LNCAP (cell line): ENCODE results near the gene SCFD1.

Experiments used
- TF ChIP-seq, protein P1 (sequence below): fragments of 450-650 bp; IDR thresholded peaks from 2 replicates; pipeline ENCODE4 v1.5.1; 2017; ENCODE audit warnings: mild to moderate bottlenecking

SCFD1 gene

DNA sequence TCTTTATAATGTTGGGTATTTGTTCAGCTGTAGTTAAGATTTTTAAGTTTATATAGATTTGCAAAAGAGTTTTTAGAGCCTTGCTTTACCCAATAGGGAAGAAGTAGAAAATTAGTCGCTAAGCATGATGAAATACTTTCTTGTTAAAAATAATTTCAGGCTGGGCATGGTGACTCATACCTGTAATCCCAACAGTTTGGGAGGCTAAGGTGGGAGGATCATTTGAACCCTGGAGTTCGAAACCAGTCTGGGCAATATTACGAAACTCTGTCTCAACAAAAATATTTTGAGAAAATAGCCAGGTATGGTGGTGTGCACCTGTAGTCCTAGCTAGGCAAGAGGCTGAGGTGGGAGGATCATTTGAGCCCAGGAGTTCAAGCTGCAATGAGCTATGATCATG lies 18.7 kb upstream of the SCFD1 start:
- TF ChIP-seq, protein P1, sequence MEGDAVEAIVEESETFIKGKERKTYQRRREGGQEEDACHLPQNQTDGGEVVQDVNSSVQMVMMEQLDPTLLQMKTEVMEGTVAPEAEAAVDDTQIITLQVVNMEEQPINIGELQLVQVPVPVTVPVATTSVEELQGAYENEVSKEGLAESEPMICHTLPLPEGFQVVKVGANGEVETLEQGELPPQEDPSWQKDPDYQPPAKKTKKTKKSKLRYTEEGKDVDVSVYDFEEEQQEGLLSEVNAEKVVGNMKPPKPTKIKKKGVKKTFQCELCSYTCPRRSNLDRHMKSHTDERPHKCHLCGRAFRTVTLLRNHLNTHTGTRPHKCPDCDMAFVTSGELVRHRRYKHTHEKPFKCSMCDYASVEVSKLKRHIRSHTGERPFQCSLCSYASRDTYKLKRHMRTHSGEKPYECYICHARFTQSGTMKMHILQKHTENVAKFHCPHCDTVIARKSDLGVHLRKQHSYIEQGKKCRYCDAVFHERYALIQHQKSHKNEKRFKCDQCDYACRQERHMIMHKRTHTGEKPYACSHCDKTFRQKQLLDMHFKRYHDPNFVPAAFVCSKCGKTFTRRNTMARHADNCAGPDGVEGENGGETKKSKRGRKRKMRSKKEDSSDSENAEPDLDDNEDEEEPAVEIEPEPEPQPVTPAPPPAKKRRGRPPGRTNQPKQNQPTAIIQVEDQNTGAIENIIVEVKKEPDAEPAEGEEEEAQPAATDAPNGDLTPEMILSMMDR, result no peak

DNA sequence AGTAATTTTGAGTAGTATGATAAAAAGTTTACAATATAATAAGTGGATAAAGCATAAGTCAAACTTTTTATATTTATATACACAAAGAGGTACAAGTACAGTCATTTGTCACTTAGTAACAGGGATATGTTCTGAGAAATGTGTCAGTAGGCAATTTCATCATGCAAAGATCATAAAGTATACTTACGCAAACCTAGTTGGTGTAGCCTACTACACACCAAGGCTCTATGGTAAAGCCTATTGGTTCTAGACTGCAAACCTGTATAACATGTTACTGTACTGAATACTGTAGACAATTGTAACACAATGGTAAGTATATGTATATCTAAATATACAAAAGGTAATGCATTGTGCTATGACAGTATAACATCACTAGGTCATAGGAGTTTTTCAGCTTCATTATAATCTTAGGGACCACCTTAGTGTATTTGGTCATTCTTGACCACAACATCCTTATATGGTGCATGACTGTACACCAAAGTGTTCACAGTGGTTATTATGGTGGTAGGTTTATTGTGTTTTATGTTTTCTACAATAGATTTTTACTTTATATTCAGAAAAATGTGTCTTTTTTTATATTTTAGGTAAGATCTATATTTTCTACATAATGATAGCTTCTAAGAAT lies 14.9 kb upstream of the SCFD1 start:
- TF ChIP-seq, protein P1, result no peak

DNA sequence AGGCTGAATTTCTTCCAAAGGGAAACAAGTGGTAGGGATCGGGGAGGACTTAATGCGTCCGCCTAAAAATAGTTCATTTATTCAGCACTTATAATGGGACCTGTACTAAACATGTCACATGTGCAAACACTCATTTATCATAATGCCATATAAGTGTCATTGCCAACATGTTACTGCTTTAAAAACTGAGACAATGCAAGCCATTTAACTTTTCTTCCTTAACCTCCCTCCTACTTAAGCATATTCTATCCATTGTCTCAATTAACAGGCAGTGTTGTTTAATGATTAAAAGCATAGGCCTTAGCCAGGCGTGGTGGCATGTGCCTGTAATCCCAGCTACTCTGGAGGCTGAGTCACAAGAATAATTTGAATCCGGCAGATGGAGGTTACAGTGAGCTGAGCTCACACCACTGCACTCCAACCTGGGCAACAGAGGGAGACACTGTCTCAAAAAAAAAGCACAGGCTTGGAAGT lies 13.5 kb upstream of the SCFD1 start:
- TF ChIP-seq, protein P1, result no peak

DNA sequence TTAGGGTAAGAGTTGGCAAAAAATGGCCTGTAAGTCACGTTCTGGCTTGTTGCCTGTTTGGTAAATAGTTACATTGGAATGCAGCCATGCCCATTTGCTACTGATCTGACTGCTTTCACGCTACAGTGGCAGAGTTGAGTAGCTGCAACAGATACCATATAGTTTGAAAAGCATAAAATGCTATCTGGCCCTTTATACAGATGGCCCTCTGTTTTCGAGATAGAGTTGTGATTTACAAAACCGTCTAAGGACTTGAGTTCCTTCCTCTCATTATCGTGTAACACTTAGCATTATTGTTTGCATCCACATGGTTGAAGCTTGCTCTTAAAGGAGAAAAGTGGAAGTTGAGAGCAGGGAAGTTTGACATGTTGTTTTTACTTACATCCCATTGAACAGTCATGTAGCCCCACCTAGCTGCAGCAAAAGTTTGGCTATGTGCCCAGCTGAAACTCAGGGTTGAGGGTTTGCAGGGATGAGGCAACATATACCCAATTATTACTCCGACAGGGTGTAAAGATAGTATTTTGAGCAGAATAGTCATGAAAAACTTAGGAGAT lies 11.3 kb upstream of the SCFD1 start:
- TF ChIP-seq, protein P1, result peak; percentile 29; the same call in 1 of the 2 replicates

DNA sequence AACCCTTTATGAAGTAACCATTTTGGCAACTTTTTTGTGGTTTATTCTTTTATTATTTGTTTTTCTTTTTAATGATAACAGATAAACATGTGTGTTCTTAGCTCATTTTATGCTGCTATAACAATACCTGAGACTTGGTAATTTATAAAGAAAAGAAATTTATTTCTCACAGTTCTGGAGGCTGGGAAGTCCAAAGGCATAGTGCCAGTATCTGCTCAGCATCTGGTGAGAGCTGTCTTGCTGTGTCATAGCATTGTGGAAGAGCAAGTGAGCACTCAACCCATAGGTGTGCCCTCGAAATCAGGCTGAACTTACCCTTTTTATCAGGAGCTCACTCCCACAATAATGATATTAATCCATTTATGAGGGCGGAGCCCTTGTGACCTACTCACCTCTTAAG lies 8.0 kb upstream of the SCFD1 start:
- TF ChIP-seq, protein P1, result no peak

DNA sequence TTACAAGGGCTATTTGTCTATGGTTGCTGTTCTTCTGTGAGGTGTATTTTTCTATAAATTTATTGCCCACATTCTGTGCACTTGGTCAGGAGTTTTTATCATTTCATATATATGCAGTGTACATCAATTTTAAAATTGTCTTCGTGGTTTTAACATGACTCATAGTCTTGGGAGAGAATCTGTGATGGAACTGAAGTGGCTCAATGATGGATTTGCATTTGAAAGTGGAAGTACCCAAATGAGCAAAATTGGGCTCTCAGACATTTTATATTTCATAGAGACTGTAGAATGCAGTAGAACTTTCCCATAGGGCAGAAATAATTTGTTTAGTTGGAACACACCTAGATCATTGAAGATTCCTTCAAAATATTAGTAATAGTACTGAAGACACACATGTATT lies 1.9 kb upstream of the SCFD1 start:
- TF ChIP-seq, protein P1, result no peak

DNA sequence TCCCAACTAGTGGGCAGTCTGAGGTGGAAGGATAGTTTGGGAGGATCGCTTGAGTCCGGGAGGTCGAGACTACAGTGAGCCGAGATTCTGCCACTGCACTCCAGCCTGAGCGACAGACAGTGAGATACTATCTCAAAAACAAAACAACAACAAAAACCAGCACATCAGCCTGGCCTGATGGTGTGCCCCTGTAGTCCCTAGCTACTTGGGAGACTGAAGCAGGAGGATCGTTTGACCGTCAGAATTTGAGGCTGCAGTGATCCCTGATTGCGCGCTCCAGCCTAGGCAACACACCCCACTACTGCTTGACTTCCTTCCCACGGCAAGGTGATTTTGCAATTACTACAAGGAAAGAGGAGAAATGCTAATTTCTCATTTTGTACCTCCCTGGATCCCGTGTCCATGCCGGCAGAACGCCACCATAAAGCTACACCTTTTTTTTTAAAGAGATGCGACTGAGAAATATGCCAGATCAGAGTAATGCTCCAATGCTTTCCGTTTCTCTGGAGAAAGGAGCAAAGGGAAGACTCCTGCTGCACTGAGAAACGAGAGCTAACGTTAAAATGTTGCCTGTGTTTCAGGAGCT lies 672 bp upstream of the SCFD1 start:
- TF ChIP-seq, protein P1, result no peak
